LoVo (cell line): ENCODE data around the gene MTHFSD.

Experiments used
- DNase-seq: peaks from one replicate; pipeline ENCODE4 v3.0.0-alpha.2; 2016; ENCODE audit warnings: low spot score

Gene MTHFSD

DNA sequence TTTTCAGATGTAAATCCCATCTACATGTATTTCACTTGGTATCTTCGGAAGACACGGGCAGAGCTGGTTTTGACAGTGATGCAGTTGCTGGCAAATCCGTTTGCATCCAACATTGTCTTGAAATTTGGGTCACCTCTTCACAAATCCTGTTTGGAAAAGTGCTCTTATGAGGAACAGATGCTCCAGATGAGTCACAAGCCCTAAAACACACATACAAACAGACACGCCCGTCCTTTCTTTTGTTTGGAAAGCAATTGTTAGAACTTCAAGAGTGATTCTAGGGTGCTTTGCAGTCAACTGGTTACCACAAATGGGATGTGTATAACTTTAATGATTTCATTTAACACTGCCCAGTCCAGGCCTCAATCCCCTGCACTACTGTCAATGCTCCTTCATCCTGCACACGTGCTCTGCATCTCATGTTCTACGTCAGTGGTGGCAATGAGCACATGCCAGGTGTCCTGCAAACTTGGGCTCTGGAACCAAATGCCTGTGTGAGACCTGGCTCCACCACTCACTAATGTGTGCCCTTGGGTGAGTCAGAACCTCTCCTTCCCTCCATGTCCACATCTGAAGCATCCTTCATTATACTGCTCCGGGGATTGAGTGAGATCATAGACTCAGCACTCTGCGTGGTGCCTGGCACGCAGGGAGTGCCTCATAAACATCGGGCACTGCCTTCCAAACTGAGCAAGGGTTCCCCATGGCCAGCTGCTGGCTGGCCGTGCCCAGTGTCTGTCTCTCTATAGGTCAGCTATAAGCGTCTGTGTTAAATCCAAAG is 64.0 kb downstream of the MTHFSD start:
- no peak for DNase-seq

DNA sequence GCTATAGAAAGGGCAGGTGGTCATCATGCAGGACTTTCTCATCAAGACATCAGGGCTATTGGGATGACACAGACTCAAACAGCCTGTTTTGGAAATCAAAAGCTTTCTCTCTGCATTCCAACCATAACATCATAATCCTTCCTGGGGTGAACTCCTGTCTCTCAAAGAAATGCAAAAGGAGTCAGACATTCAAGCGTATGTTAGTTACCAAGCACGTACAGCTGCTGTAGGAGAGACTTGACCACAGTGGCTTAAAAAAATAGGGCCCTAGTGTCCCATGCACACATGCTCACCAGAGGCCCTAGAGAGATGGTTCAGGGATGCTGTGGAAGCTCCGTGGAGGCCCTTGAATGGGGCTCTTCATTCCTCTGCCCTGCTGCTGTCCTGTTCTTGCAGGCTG is 69.3 kb downstream of the MTHFSD start:
- no peak for DNase-seq

DNA sequence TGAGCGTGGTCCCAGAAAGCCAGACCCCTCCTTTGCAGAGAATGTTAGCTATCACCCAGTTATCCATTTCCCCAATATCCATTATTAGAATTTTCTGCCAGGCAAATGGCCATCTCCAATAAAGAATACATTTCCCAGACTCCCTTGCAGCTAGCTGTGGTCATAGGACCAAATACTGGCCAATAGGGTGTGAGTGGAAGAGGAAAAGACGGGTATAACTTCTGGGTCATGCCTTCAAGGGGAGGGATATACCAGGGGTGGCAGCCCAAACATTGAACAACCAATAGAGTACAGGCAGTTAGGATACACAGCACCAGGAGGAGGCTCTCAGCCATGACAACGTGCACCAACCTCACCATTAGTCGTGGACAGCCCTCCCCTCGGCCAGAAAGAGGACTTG is 70.8 kb downstream of the MTHFSD start:
- no peak for DNase-seq

DNA sequence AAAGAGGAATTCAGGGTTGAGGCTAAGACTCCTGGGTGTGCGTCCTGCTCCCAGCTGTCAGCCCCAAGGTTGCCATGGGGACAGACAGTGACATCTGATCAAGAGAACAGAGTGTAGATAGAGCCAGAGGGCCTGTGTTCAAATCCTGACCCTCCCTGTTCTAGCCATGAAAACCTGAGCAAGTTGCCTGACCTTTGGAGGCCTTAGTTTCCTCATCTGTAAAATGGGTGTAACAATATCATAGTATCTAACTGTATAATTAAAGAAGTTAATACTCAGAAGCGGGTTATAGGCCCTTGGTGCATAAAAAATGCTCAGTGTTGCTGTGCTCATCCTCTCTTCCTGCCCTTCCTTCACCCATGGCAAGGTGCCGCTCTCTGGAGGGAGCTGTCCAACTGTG is 73.4 kb downstream of the MTHFSD start:
- DNase-seq: no peak

DNA sequence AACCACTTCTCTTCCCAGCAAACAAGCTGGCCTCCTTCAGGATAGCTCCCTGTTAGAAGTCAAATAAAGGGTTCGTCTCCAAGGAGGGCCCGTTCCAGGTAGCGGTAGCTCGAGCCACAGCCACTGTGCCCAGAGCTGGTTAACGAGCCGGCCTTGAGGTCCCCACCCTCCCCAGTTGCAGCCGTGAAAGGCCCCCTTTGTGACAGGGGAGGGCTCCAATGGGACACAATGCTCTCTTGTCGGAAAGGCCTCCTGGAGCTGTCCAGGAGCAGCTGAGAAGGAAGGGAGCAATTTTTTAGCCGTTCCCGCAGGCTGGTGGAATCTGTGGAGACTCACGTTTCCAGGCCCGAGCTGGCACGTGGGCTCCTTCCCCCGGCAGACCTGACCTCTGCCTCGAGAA is 74.6 kb downstream of the MTHFSD start:
- no peak for DNase-seq
